ENCODE data around the gene DMRTA2. TPM values are rescaled to one million over a fixed set of nuclear protein-coding genes. Genes with fewer than 3 reads are reported as not detected.

Gene DMRTA2
- total RNA-seq (2022; extraction: Qiagen RNA extraction; ENCODE audit: low read depth): 0.05 to 0.33 TPM (median 0.16 TPM) in 5 replicates

GRCh38 chr1:50422946-50423669 is at the start of gene DMRTA2:
TSS of gene DMRTA2 (minus strand) at chr1:50423443. CDS start at chr1:50421536, 1,907 bp downstream.

